HepG2 (cell line): ENCODE data around the gene BDP1.

ENCODE experiments used
- EZH2 ChIP-seq: conservative IDR thresholded peaks from 2 replicates; pipeline ENCODE4 v1.6.1; 2012; ENCODE audit warnings: mild to moderate bottlenecking, low read depth, low read length, moderate library complexity
- TF ChIP-seq, protein P1 (sequence below): sonication (generic); formaldehyde crosslinking; IDR thresholded peaks from 2 replicates; pipeline ENCODE4 v1.5.0; 2020; ENCODE audit warnings: mild to moderate bottlenecking, missing genetic modification reagents, moderate library complexity
- TF ChIP-seq, protein P2 (sequence below): sonication (generic); formaldehyde crosslinking; IDR thresholded peaks from 2 replicates; pipeline ENCODE4 v1.9.0; 2021; ENCODE audit warnings: missing genetic modification reagents, mild to moderate bottlenecking, borderline replicate concordance

DNA sequence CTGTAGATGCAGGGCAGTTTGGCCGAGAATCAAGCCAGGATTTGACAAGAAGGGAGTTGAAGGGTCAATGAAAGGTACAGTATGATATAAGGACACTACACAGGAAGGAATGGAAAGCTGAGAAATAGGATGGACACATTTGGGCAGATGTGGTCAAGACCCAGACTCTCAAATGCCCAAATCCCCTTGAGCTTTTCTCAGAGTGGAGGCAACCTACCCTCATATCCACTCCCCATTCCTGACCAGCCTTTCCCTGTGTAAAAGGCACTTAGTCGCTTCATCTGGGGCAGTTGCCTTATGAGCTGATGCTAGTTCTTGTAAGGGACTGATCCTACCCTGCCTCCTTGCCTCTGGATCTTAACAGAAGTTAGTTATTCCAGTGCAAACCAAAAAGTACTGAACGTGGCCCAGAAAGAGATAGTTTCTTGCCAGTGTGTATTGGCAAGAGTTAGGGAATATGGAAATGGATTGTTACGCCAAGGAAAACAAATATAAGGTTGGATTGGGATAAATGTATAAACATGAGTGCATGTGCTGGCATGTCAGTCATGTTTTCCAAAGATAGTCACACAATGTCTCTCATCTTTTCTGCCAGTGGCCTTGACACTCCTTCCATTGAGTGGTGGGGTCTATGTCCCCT is 127.6 kb downstream of the BDP1 start:
- TF ChIP-seq, protein P1, sequence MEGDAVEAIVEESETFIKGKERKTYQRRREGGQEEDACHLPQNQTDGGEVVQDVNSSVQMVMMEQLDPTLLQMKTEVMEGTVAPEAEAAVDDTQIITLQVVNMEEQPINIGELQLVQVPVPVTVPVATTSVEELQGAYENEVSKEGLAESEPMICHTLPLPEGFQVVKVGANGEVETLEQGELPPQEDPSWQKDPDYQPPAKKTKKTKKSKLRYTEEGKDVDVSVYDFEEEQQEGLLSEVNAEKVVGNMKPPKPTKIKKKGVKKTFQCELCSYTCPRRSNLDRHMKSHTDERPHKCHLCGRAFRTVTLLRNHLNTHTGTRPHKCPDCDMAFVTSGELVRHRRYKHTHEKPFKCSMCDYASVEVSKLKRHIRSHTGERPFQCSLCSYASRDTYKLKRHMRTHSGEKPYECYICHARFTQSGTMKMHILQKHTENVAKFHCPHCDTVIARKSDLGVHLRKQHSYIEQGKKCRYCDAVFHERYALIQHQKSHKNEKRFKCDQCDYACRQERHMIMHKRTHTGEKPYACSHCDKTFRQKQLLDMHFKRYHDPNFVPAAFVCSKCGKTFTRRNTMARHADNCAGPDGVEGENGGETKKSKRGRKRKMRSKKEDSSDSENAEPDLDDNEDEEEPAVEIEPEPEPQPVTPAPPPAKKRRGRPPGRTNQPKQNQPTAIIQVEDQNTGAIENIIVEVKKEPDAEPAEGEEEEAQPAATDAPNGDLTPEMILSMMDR (CRISPR knock-in tag) = no peak
- no peak for TF ChIP-seq EZH2
- TF ChIP-seq, protein P2, sequence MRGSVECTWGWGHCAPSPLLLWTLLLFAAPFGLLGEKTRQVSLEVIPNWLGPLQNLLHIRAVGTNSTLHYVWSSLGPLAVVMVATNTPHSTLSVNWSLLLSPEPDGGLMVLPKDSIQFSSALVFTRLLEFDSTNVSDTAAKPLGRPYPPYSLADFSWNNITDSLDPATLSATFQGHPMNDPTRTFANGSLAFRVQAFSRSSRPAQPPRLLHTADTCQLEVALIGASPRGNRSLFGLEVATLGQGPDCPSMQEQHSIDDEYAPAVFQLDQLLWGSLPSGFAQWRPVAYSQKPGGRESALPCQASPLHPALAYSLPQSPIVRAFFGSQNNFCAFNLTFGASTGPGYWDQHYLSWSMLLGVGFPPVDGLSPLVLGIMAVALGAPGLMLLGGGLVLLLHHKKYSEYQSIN (CRISPR knock-in tag) = no peak
